ENCODE measurements around the gene LRRC4C. TPM values are rescaled to one million over a fixed set of nuclear protein-coding genes. Genes with fewer than 3 reads are reported as not detected.

LRRC4C gene
- total RNA-seq, 2 experiments from 2014 or later, result not detected

GRCh38 chr11:40340911-40341310, 1118.5 kb downstream of the LRRC4C start:
- POLR2A ChIA-PET, result no interaction called here
- Mint-ChIP-seq H3K9me3 (peaks cover 16% of the 10 kb centered on the region), H3K4me1 (ENCODE audit: low read depth) (no peaks in the 10 kb centered on the region), H3K27me3 (no peaks in the 10 kb centered on the region), H3K36me3 (ENCODE audit: low read depth) (no peaks in the 10 kb centered on the region), H3K27ac (no peak overlapping the region), H3K4me3 (no peak overlapping the region)
- no peak for TF ChIP-seq CTCF (IDR thresholded peaks at IDR 0.05)
- ATAC-seq (ENCODE audit: poor library complexity) (no peak), DNase-seq (no peak)
- no peak overlapping the region for H3K4me3 ChIP-seq (ENCODE audit: low read length)
- CTCF ChIA-PET, result no interaction called here
- peaks cover 0 to 7% of the 10 kb centered on the region in 2 experiments for H3K9me3 ChIP-seq (ENCODE audit: control insufficient read depth in 1 of 2, insufficient read depth in 1 of 2, low read length in 2 of 2)
- H3K27me3 ChIP-seq (ENCODE audit: control insufficient read depth in 1 of 2, insufficient read depth in 2 of 2, low read length in 2 of 2), result no peaks in the 10 kb centered on the region
- H3K36me3 ChIP-seq (ENCODE audit: insufficient read depth, low read length), result no peaks in the 10 kb centered on the region
- H3K27ac ChIP-seq (ENCODE audit: low read depth in 1 of 2, low read length in 2 of 2), result no peak overlapping the region
- H3K4me1 ChIP-seq (ENCODE audit: insufficient read depth, low read length), result no peaks in the 10 kb centered on the region
- intact Hi-C loops (cut with DNase I, micrococcal nuclease), result no loop called here

GRCh38 chr11:40338739-40339138, 1120.7 kb downstream of the LRRC4C start:
- H3K27ac Mint-ChIP-seq, result no peak overlapping the region
- Histone ChIP-seq H3K27ac (ENCODE audit: low read depth in 1 of 2, low read length in 2 of 2) (no peak overlapping the region), H3K36me3 (ENCODE audit: insufficient read depth, low read length) (no peaks in the 10 kb centered on the region), H3K4me1 (ENCODE audit: insufficient read depth, low read length) (no peaks in the 10 kb centered on the region), H3K9me3 (ENCODE audit: control insufficient read depth in 1 of 2, insufficient read depth in 1 of 2, low read length in 2 of 2) (peaks cover 0 to 7% of the 10 kb centered on the region in 2 experiments), H3K4me3 (ENCODE audit: low read length) (no peak overlapping the region), H3K27me3 (ENCODE audit: control insufficient read depth in 1 of 2, insufficient read depth in 2 of 2, low read length in 2 of 2) (no peaks in the 10 kb centered on the region)
- DNase-seq (no peak), ATAC-seq (ENCODE audit: poor library complexity) (no peak)
- peaks cover 13% of the 10 kb centered on the region for H3K9me3 Mint-ChIP-seq
- no peaks in the 10 kb centered on the region for H3K27me3 Mint-ChIP-seq
- H3K4me3 Mint-ChIP-seq, result no peak overlapping the region
- H3K4me1 Mint-ChIP-seq (ENCODE audit: low read depth), result no peaks in the 10 kb centered on the region
- no peaks in the 10 kb centered on the region for H3K36me3 Mint-ChIP-seq (ENCODE audit: low read depth)
- intact Hi-C loops (cut with DNase I, micrococcal nuclease), result no loop called here
- CTCF ChIA-PET, result no interaction called here
- TF ChIP-seq CTCF (IDR thresholded peaks at IDR 0.05), result no peak
- POLR2A ChIA-PET, result no interaction called here

GRCh38 chr11:40338062-40338461, 1121.4 kb downstream of the LRRC4C start:
- peaks cover 13% of the 10 kb centered on the region for H3K9me3 Mint-ChIP-seq
- H3K27me3 ChIP-seq (ENCODE audit: control insufficient read depth in 1 of 2, insufficient read depth in 2 of 2, low read length in 2 of 2), result no peaks in the 10 kb centered on the region
- no peak overlapping the region for H3K27ac ChIP-seq (ENCODE audit: low read depth in 1 of 2, low read length in 2 of 2)
- intact Hi-C loops (cut with DNase I, micrococcal nuclease), result no loop called here
- peaks cover 0 to 12% of the 10 kb centered on the region in 2 experiments for H3K9me3 ChIP-seq (ENCODE audit: control insufficient read depth in 1 of 2, insufficient read depth in 1 of 2, low read length in 2 of 2)
- ATAC-seq (ENCODE audit: poor library complexity) (no peak), DNase-seq (no peak)
- no peaks in the 10 kb centered on the region for H3K27me3 Mint-ChIP-seq
- H3K4me1 ChIP-seq (ENCODE audit: insufficient read depth, low read length), result no peaks in the 10 kb centered on the region
- ChIA-PET CTCF (no interaction called here), POLR2A (no interaction called here)
- no peaks in the 10 kb centered on the region for H3K4me1 Mint-ChIP-seq (ENCODE audit: low read depth)
- no peaks in the 10 kb centered on the region for H3K36me3 ChIP-seq (ENCODE audit: insufficient read depth, low read length)
- no peak overlapping the region for H3K4me3 ChIP-seq (ENCODE audit: low read length)
- no peak overlapping the region for H3K4me3 Mint-ChIP-seq
- H3K36me3 Mint-ChIP-seq (ENCODE audit: low read depth), result no peaks in the 10 kb centered on the region
- TF ChIP-seq CTCF (IDR thresholded peaks at IDR 0.05), result no peak
- H3K27ac Mint-ChIP-seq, result no peak overlapping the region

Data from CD4-positive, alpha-beta T cell (primary cell).